ENCODE data around the gene CLIC5. TPM values are rescaled to one million over a fixed set of nuclear protein-coding genes. Genes with fewer than 3 reads are reported as not detected.

The CLIC5 gene
- total RNA-seq, 6 donors from 2014 or later: 110 to 197 (median 138) TPM

DNA sequence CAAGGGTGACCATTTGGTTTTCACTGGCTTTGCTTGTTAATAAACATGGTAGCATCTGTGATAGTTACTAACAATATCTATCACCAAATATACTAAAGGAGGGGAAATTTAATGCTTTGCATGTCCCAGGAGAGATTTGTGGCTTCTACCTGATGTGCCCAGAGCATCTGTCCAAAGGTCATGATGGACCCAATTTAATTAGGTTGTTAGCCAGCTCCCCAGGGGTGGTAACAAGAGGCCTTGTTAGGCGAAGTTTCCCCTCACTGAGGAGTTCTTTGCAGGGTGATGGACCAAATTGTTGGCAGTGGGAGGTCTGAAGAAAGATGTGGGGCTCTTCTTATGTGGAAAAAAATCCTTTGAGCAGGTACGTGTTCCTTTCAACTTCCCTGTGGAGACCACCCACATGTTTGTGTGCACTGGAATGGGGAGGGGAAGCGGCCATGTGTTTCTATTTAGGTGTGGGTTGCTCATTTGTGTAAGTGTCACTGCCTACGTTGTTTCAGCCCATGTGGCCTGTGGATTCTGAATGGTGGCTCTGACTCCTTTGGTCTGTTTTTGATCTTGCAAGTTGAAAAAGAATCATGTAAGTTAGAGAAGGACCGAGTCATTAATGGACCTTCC is 137.6 kb downstream of the CLIC5 start:
- Histone ChIP-seq H3K9me3 (no peaks in the 10 kb centered on the region), H3K4me1 (peaks cover 0 to 8% (median 2%) of the 10 kb centered on the region in 4 donors), H3K36me3 (no peaks in the 10 kb centered on the region), H3K4me3 (no peak overlapping the region), H3K27ac (no peak overlapping the region), H3K27me3 (no peaks in the 10 kb centered on the region)
- DNase-seq (no peak), ATAC-seq (ENCODE audit: low FRiP score in 2 of 2) (no peak)
- TF ChIP-seq, protein P1, sequence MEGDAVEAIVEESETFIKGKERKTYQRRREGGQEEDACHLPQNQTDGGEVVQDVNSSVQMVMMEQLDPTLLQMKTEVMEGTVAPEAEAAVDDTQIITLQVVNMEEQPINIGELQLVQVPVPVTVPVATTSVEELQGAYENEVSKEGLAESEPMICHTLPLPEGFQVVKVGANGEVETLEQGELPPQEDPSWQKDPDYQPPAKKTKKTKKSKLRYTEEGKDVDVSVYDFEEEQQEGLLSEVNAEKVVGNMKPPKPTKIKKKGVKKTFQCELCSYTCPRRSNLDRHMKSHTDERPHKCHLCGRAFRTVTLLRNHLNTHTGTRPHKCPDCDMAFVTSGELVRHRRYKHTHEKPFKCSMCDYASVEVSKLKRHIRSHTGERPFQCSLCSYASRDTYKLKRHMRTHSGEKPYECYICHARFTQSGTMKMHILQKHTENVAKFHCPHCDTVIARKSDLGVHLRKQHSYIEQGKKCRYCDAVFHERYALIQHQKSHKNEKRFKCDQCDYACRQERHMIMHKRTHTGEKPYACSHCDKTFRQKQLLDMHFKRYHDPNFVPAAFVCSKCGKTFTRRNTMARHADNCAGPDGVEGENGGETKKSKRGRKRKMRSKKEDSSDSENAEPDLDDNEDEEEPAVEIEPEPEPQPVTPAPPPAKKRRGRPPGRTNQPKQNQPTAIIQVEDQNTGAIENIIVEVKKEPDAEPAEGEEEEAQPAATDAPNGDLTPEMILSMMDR (IDR thresholded peaks at IDR 0.05): no peak
- TF ChIP-seq EP300 (IDR thresholded peaks at IDR 0.05) (no peak), POLR2A (IDR thresholded peaks at IDR 0.05) (no peak), POLR2AphosphoS5 (IDR thresholded peaks at IDR 0.05) (no peak)
- 83 to 87% methylated on average over 5 of the region's 5 CpGs for WGBS, 2 donors

DNA sequence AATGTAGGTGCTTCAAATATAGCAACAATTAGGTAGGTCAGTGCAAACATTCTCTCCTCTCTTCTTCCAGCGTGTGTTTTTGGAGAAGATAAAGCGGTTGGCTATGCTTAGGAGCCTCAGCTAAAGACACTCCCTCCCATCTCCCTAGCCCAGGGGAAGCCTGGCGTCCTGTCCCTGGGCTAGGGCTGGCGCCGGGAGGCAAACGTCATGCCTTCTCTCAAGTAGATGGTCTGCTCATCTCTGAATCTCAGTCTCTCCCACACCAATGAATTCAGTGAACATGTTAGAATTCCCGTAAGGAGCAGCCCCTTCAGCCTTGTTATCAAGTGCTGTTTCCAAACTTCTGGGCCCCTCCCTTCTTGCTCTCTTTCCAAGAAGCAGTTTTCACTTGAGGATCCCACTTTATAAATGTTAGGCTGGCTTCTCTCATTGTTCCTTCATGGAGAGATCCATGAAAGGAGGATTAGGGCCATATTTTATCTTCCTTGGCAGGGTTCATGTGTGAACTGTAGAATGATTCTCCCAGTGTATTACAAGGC is 142.8 kb downstream of the CLIC5 start:
- H3K4me3 ChIP-seq: no peak overlapping the region
- H3K9me3 ChIP-seq: no peaks in the 10 kb centered on the region
- no peaks in the 10 kb centered on the region for H3K36me3 ChIP-seq
- DNase-seq (peak in 1 of 2 donors; percentile 48), ATAC-seq (ENCODE audit: low FRiP score in 2 of 2) (no peak)
- no peak overlapping the region for H3K27ac ChIP-seq
- no peaks in the 10 kb centered on the region for H3K27me3 ChIP-seq
- no peak for TF ChIP-seq POLR2AphosphoS5 (IDR thresholded peaks at IDR 0.05)
- TF ChIP-seq EP300 (IDR thresholded peaks at IDR 0.05): no peak
- TF ChIP-seq POLR2A (IDR thresholded peaks at IDR 0.05): no peak
- 78 to 87% methylated on average over 7 of the region's 7 CpGs for WGBS, 2 donors
- H3K4me1 ChIP-seq: no peaks in the 10 kb centered on the region

DNA sequence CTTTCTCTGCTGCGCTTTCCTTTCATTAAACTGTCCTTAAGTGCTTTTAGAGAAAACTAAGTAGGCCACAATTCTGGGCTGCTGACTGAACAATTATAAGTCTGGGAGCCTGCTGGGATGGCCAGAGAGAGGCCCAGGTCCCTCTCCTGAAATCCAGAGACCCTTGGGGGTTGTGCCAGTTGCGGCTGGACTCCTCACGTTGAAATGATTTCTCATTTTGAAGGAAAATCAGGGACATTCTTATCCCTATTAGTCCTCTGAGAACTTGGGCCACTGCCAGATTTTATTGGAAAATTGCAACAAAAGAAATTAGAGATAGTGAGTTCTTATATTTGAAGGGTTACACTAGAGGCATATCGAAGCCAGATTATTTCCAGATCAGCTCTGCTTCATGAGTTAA is 145.1 kb downstream of the CLIC5 start:
- TF ChIP-seq POLR2AphosphoS5 (IDR thresholded peaks at IDR 0.05) (no peak), POLR2A (IDR thresholded peaks at IDR 0.05) (no peak), EP300 (IDR thresholded peaks at IDR 0.05) (no peak)
- TF ChIP-seq, protein P1 (IDR thresholded peaks at IDR 0.05): no peak
- no peak overlapping the region for H3K4me3 ChIP-seq
- no peaks in the 10 kb centered on the region for H3K27me3 ChIP-seq
- H3K9me3 ChIP-seq: no peaks in the 10 kb centered on the region
- no peak overlapping the region for H3K27ac ChIP-seq
- WGBS, 2 donors: 83% methylated on average over 4 of the region's 4 CpGs
- DNase-seq (no peak), ATAC-seq (ENCODE audit: low FRiP score in 2 of 2) (no peak)
- no peaks in the 10 kb centered on the region for H3K36me3 ChIP-seq
- H3K4me1 ChIP-seq: no peaks in the 10 kb centered on the region

DNA sequence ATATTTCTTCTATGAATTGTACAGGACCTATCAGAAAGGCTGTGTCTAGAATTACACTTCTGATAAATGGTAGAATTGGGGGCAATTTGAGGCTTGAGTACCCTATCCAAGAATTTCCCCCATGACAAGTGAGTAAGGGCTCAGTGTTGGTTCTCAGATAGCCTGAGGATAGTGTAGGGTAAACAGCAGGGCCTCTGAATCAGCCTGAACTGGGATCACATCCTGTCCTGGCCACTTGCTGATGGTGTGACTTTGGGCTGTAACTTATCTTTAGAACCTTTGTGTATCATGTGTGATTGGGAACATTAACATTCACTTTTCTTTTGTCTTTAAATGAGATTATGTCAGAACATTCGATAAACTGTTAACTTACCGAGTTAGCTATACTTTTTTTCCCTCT is 151.0 kb downstream of the CLIC5 start:
- H3K27ac ChIP-seq: no peak overlapping the region
- H3K9me3 ChIP-seq: no peaks in the 10 kb centered on the region
- DNase-seq: no peak
- TF ChIP-seq, protein P1 (IDR thresholded peaks at IDR 0.05): no peak
- no peak for TF ChIP-seq POLR2AphosphoS5 (IDR thresholded peaks at IDR 0.05)
- no peak for TF ChIP-seq POLR2A (IDR thresholded peaks at IDR 0.05)
- no peak for TF ChIP-seq EP300 (IDR thresholded peaks at IDR 0.05)
- no peaks in the 10 kb centered on the region for H3K27me3 ChIP-seq
- no peak for ATAC-seq (ENCODE audit: low FRiP score in 2 of 2)
- no peaks in the 10 kb centered on the region for H3K4me1 ChIP-seq
- 92 to 96% methylated on average over 2 of the region's 2 CpGs for whole genome bisulfite sequencing, 2 donors
- H3K4me3 ChIP-seq: no peak overlapping the region
- H3K36me3 ChIP-seq: no peaks in the 10 kb centered on the region

DNA sequence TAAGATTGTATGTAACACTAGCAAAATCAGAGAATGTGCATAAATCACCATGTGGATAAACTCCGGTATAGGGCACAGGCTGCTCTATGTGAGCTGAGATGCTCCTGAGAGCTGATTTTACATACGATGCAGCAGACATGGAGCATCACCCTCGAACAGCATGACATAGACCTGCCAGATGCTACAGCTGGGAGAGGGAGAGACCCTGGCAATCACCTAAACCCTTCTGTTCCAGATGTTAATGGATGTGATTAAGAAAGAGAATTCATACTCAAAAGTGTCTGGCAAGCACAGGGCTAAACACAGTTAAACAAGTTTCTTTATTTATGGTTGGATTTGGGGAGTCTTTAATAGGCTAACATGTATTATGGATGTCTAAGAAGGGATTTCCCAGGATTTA is 157.0 kb downstream of the CLIC5 start:
- Histone ChIP-seq H3K36me3 (no peaks in the 10 kb centered on the region), H3K9me3 (no peaks in the 10 kb centered on the region), H3K4me3 (no peak overlapping the region), H3K4me1 (no peaks in the 10 kb centered on the region), H3K27me3 (no peaks in the 10 kb centered on the region), H3K27ac (no peak overlapping the region)
- DNase-seq (no peak), ATAC-seq (ENCODE audit: low FRiP score in 2 of 2) (no peak)
- no peak for TF ChIP-seq EP300 (IDR thresholded peaks at IDR 0.05)
- TF ChIP-seq, protein P1 (IDR thresholded peaks at IDR 0.05): no peak
- TF ChIP-seq POLR2A (IDR thresholded peaks at IDR 0.05): no peak
- no peak for TF ChIP-seq POLR2AphosphoS5 (IDR thresholded peaks at IDR 0.05)
- 63 to 87% methylated on average over 3 of the region's 3 CpGs for WGBS, 2 donors
